ENCODE measurements around the gene EPHB4. TPM values are rescaled to one million over a fixed set of nuclear protein-coding genes. Genes with fewer than 3 reads are reported as not detected.

The EPHB4 gene
- total and polyA plus RNA-seq, 2 experiments from 2014 or later, result 23.3 to 164 TPM

- H3K4me1 ChIP-seq (ENCODE audit: insufficient read depth), result no peaks in the 10 kb centered on the region; the same call in 1 of the 2 replicates
- H3K27me3 Mint-ChIP-seq (ENCODE audit: insufficient read depth, low read depth, poor library complexity), result peaks cover 11% of the 10 kb centered on the region
- ATAC-seq, result no peak
- H3K4me2 ChIP-seq, result no peak overlapping the region
- H3K36me3 Mint-ChIP-seq (ENCODE audit: low read depth), result 0 out of 3 replicates have a peak, but pooled peaks cover 3% of the 10 kb centered on the region
- H2AFZ ChIP-seq, result peak overlapping the region; percentile 89
- H3F3A ChIP-seq (replicated peaks; ENCODE audit: low read depth), result no peaks in the 10 kb centered on the region
- no peak for DNase-seq (ENCODE audit: low spot score)
- peaks cover 6% of the 10 kb centered on the region; the same call in 2 of the 3 replicates for H3K9me3 Mint-ChIP-seq
- H3K4me1 Mint-ChIP-seq, result peaks cover 13% of the 10 kb centered on the region
- H4K20me1 ChIP-seq (replicated peaks; ENCODE audit: insufficient read depth), result no peaks in the 10 kb centered on the region
- no peaks in the 10 kb centered on the region for H3K27me3 ChIP-seq (ENCODE audit: insufficient read depth)
- no peak overlapping the region for H3K4me3 Mint-ChIP-seq
- no peak overlapping the region for H3K27ac Mint-ChIP-seq
- H3K36me3 ChIP-seq (ENCODE audit: insufficient read depth), result no peaks in the 10 kb centered on the region
- no peak overlapping the region for H3K27ac ChIP-seq (ENCODE audit: low read depth)
- no peak overlapping the region for H3K4me3 ChIP-seq
- H3K79me2 ChIP-seq (replicated peaks; ENCODE audit: insufficient read depth), result no peaks in the 10 kb centered on the region
- no peaks in the 10 kb centered on the region for H3K9me2 ChIP-seq (ENCODE audit: insufficient read depth)
- TF ChIP-seq EZH2phosphoT487 (IDR thresholded peaks at IDR 0.05; ENCODE audit: unreplicated experiment), result no peak
Measured at GRCh38 chr7:100786323-100786722, 41.0 kb downstream of the EPHB4 start.

- H2AFZ ChIP-seq, result peak overlapping the region; percentile 89
- no peaks in the 10 kb centered on the region for H3K36me3 ChIP-seq (ENCODE audit: insufficient read depth)
- H3K27ac ChIP-seq (ENCODE audit: low read depth), result no peak overlapping the region
- H3K4me3 ChIP-seq, result no peak overlapping the region
- peaks cover 6% of the 10 kb centered on the region; the same call in 2 of the 3 replicates for H3K9me3 Mint-ChIP-seq
- H3K4me2 ChIP-seq, result no peak overlapping the region
- peaks cover 13% of the 10 kb centered on the region for H3K4me1 Mint-ChIP-seq
- DNase-seq (ENCODE audit: low spot score) (peak; percentile 71), ATAC-seq (peak; percentile 72)
- no peaks in the 10 kb centered on the region for H4K20me1 ChIP-seq (replicated peaks; ENCODE audit: insufficient read depth)
- H3K4me3 Mint-ChIP-seq, result 0 out of 3 replicates have a peak overlapping the region, but pooled peaks have one; percentile 18
- no peaks in the 10 kb centered on the region for H3F3A ChIP-seq (replicated peaks; ENCODE audit: low read depth)
- no peaks in the 10 kb centered on the region for H3K79me2 ChIP-seq (replicated peaks; ENCODE audit: insufficient read depth)
- TF ChIP-seq ETS1 (IDR thresholded peaks at IDR 0.05) (0 out of 2 replicates have a peak, but pooled peaks have one; percentile 18), JUNB (IDR thresholded peaks at IDR 0.05; ENCODE audit: unreplicated experiment) (no peak)
- H3K27ac Mint-ChIP-seq, result no peak overlapping the region
- peaks cover 11% of the 10 kb centered on the region for H3K27me3 Mint-ChIP-seq (ENCODE audit: insufficient read depth, low read depth, poor library complexity)
- H3K27me3 ChIP-seq (ENCODE audit: insufficient read depth), result no peaks in the 10 kb centered on the region
- no peaks in the 10 kb centered on the region for H3K9me2 ChIP-seq (ENCODE audit: insufficient read depth)
- H3K36me3 Mint-ChIP-seq (ENCODE audit: low read depth), result 0 out of 3 replicates have a peak, but pooled peaks cover 3% of the 10 kb centered on the region
- no peaks in the 10 kb centered on the region; the same call in 1 of the 2 replicates for H3K4me1 ChIP-seq (ENCODE audit: insufficient read depth)
Measured at GRCh38 chr7:100785878-100786277, 41.4 kb downstream of the EPHB4 start.

GRCh38 chr7:100783804-100784203, 43.5 kb downstream of the EPHB4 start:
- TF ChIP-seq ZNF331 (CRISPR knock-in tag; IDR thresholded peaks at IDR 0.05; ENCODE audit: low read depth), result no peak
- TF ChIP-seq POLR2AphosphoS5 (IDR thresholded peaks at IDR 0.05; ENCODE audit: low read depth), result no peak
- no peak for TF ChIP-seq CTCF (conservative IDR thresholded peaks at IDR 0.05; ENCODE audit: low read depth in 2 of 2)
- no peak for TF ChIP-seq REST (IDR thresholded peaks at IDR 0.05; ENCODE audit: unreplicated experiment)
- ATAC-seq, result no peak
- no peaks in the 10 kb centered on the region for H3K36me3 Mint-ChIP-seq (ENCODE audit: low read depth)

More at GRCh38 chr7:100783804-100784203, 43.5 kb downstream of the EPHB4 start:
- Histone ChIP-seq H3K27ac (ENCODE audit: low read depth) (no peak overlapping the region), H3K27me3 (ENCODE audit: insufficient read depth) (no peaks in the 10 kb centered on the region), H3K36me3 (ENCODE audit: insufficient read depth) (no peaks in the 10 kb centered on the region), H3K4me2 (no peak overlapping the region), H3K79me2 (replicated peaks; ENCODE audit: insufficient read depth) (no peaks in the 10 kb centered on the region), H2AFZ (no peak overlapping the region), H3K4me3 (no peak overlapping the region), H3K9me2 (ENCODE audit: insufficient read depth) (no peaks in the 10 kb centered on the region), H4K20me1 (replicated peaks; ENCODE audit: insufficient read depth) (no peaks in the 10 kb centered on the region), H3F3A (replicated peaks; ENCODE audit: low read depth) (no peaks in the 10 kb centered on the region), H3K4me1 (ENCODE audit: insufficient read depth) (no peaks in the 10 kb centered on the region; the same call in 1 of the 2 replicates)
- Mint-ChIP-seq H3K4me1 (peaks cover 8% of the 10 kb centered on the region), H3K27ac (no peak overlapping the region), H3K9me3 (peaks cover 6% of the 10 kb centered on the region; the same call in 2 of the 3 replicates), H3K4me3 (no peak overlapping the region), H3K27me3 (ENCODE audit: insufficient read depth, low read depth, poor library complexity) (peaks cover 12% of the 10 kb centered on the region)
- DNase-seq (ENCODE audit: low spot score), result no peak

Measured in GM23338 (cell line).